Epidermal melanocyte (primary cell): Measurements from ENCODE around the gene SCIN.
"Not testable (repeated sequence)": the region's sequence is repeated elsewhere in the genome, so short reads cannot be mapped to it uniquely, and the experiment has no call there.

ENCODE experiments used
- DNase-seq: peaks from one replicate; pipeline ENCODE4 v3.0.0; 2011; ENCODE audit warnings: low spot score; ENCODE audit not compliant: insufficient read length

SCIN gene

GRCh38 chr7:12647364-12648219, 77.1 kb downstream of the SCIN start:
- no peak for DNase-seq

- no peak for DNase-seq
Observed at GRCh38 chr7:12648704-12649261, 78.3 kb downstream of the SCIN start.

GRCh38 chr7:12649348-12649747, 78.8 kb downstream of the SCIN start:
- DNase-seq = no peak

- DNase-seq = no peak
Observed at GRCh38 chr7:12650080-12650479, 79.6 kb downstream of the SCIN start.

- no peak for DNase-seq
Observed at GRCh38 chr7:12653110-12653509, 82.6 kb downstream of the SCIN start.

- no peak for DNase-seq
Observed at GRCh38 chr7:12653518-12653917, 83.0 kb downstream of the SCIN start.

- DNase-seq = no peak
Observed at GRCh38 chr7:12655161-12655560, 84.6 kb downstream of the SCIN start.

GRCh38 chr7:12660423-12660822, 89.9 kb downstream of the SCIN start:
- not testable (repeated sequence) for DNase-seq

- not testable (repeated sequence) for DNase-seq
Observed at GRCh38 chr7:12660986-12661385, 90.5 kb downstream of the SCIN start.

- no peak for DNase-seq
Observed at GRCh38 chr7:12661581-12661980, 91.1 kb downstream of the SCIN start.

GRCh38 chr7:12670000-12670729, 99.6 kb downstream of the SCIN start:
- no peak for DNase-seq

GRCh38 chr7:12670743-12671520, 100.4 kb downstream of the SCIN start:
- no peak for DNase-seq

- not testable (repeated sequence) for DNase-seq
Observed at GRCh38 chr7:12673436-12673835, 102.9 kb downstream of the SCIN start.

GRCh38 chr7:12674053-12674452, 103.5 kb downstream of the SCIN start:
- DNase-seq = no peak

- no peak for DNase-seq
Observed at GRCh38 chr7:12674861-12675260, 104.3 kb downstream of the SCIN start.

- peak; percentile 77 for DNase-seq
Observed at GRCh38 chr7:12683678-12684585, 113.4 kb downstream of the SCIN start.

- DNase-seq = no peak
Observed at GRCh38 chr7:12684733-12685132, 114.2 kb downstream of the SCIN start.

GRCh38 chr7:12685550-12685949, 115.0 kb downstream of the SCIN start:
- DNase-seq = no peak

- peak; percentile 63 for DNase-seq
Observed at GRCh38 chr7:12686234-12686890, 115.8 kb downstream of the SCIN start.
